ENCODE measurements around the gene CENPM. TPM values are rescaled to one million over a fixed set of nuclear protein-coding genes. Genes with fewer than 3 reads are reported as not detected.

The CENPM gene
- total RNA-seq, 1 donor from 2014 or later: 16.4 TPM

DNA sequence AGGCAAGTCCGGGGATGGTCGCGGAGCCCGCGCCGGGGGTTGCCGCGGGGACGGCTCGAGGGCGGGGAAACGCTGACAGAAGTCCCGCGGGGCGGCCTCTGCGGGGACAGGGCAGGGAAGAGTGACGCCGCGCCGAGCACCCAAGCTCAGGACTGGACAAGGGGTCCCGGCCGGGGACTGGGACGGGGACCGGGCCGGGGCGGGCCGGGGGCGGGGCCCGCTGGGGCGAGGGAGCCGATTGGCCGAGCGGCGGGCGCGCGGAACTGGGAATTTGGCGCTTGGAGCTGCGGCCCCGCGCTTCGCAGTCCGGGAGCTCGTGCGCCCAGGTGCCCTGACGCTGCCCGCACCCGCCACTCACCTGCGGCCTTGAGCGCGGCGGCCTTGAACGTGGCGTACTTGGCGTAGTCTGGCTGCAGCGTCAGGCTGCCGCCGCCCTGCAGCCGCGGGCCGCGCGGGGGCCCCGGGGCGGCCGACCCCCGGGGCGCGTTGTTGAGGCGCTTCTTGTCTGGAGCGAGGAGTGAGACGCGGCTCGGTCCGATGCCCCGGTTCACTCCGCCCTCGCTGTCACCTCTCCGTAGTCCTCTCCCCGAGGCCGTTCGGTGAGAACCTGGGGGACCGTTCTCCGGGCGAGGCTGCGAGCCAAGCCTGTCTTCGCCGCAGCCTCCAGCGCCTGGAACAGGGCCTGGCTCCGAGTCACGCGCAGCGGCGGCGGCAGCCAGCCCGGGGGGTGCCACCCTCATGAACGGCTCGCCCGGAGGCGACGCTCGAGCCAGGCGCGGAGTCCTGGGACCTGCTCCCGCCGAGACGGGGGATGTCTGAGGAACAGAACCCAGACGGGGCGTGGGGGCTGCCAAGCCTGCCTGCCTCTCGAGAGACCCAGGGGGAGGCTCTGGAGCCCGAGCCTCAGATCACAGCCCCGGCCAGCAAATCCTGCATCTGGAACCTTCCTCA lies 36.6 kb downstream of the CENPM start:
- Mint-ChIP-seq H3K4me1 (ENCODE audit: low read depth) (peaks cover 1% of the 10 kb centered on the region), H3K36me3 (ENCODE audit: insufficient read depth) (peaks cover 6% of the 10 kb centered on the region), H3K27me3 (peaks cover 39% of the 10 kb centered on the region), H3K27ac (no peak overlapping the region), H3K4me3 (ENCODE audit: low read depth) (no peak overlapping the region), H3K9me3 (ENCODE audit: low read depth) (no peaks in the 10 kb centered on the region)
- TF ChIP-seq, protein P1, sequence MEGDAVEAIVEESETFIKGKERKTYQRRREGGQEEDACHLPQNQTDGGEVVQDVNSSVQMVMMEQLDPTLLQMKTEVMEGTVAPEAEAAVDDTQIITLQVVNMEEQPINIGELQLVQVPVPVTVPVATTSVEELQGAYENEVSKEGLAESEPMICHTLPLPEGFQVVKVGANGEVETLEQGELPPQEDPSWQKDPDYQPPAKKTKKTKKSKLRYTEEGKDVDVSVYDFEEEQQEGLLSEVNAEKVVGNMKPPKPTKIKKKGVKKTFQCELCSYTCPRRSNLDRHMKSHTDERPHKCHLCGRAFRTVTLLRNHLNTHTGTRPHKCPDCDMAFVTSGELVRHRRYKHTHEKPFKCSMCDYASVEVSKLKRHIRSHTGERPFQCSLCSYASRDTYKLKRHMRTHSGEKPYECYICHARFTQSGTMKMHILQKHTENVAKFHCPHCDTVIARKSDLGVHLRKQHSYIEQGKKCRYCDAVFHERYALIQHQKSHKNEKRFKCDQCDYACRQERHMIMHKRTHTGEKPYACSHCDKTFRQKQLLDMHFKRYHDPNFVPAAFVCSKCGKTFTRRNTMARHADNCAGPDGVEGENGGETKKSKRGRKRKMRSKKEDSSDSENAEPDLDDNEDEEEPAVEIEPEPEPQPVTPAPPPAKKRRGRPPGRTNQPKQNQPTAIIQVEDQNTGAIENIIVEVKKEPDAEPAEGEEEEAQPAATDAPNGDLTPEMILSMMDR (IDR thresholded peaks at IDR 0.05; ENCODE audit: unreplicated experiment): no peak
- DNase-seq (ENCODE audit: low spot score, unreplicated experiment): no peak

DNA sequence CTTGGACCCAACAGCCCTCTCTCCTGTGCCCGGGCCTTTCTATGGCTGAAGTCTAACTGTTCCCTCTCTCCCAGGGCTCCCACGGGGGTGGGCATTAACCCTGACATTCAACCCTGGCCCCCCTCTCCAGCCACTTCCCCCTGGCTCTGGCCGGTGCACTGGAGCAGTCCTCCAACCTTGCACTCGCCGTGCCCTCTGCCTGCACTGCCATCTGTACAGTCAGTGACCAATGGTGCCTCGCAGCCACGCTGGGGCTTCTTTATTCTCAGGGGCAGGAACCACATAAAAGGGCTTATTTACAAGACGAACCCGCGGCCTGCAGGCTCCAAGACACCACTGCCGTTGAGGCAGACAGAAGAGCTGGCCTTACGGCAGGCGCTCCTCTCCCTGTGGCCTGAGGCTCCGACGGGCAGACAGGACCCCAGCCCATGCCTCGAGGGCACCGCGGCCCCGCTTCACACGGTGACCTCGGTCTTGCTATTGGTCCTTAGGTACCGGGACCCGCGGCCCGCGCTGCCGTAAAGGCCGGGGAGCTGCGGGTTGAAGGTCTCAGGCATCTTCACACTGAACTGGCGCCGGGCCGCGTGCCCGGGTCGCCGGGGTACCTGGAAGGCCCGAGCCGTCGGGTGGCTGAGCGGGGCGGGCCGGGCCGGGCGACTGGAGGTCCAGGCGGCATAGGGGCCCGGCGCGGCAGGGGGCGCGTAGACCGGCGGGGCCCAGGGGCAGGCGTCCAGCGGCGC lies 37.5 kb downstream of the CENPM start:
- peaks cover 1% of the 10 kb centered on the region for H3K4me1 Mint-ChIP-seq (ENCODE audit: low read depth)
- H3K9me3 Mint-ChIP-seq (ENCODE audit: low read depth): no peaks in the 10 kb centered on the region
- TF ChIP-seq, protein P1 (IDR thresholded peaks at IDR 0.05; ENCODE audit: unreplicated experiment): no peak
- H3K36me3 Mint-ChIP-seq (ENCODE audit: insufficient read depth): peaks cover 6% of the 10 kb centered on the region
- no peak overlapping the region for H3K4me3 Mint-ChIP-seq (ENCODE audit: low read depth)
- peaks cover 37% of the 10 kb centered on the region for H3K27me3 Mint-ChIP-seq
- no peak for DNase-seq (ENCODE audit: low spot score, unreplicated experiment)
- H3K27ac Mint-ChIP-seq: no peak overlapping the region

DNA sequence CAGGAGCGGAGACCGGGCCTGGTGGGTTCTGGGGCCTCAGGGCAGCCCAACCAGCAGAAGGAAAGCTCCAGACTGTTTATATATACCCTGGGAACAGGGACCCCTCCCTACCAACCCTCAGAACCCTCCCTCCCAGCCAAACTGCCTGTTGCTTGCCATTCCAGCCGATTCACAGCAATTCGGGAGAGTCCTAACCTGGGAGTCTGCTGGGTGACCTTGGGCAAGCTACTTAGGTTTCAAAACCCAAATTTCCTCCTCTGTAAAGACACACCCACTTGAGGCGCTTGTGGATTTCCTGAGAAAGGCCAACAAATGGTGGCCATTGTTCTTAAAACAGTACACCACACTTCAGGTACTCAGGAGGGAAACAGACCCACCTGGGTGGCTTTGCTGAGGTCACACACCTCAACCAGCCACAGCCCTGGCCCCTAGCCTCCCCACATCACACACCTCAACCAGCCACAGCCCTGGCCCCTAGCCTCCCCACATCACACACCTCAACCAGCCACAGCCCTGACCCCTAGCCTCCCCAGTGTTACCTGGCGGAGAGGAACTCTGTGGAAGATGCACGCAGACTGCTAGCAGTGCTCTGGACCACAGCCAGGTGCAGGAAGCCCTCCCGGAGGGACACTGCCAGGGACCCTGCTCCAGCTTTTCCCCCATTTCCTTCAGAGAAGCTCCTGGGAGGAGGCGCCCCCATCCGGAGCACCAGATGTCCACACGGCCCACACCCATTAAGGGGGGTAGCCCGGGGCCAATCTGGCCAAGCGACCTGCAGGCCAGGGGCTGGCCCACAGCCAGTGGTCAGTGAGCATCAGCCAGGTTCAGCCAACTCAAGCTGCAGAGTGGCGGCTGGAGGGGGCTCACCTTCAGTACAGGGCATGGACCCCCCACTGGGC lies 38.3 kb downstream of the CENPM start:
- no peak for DNase-seq (ENCODE audit: low spot score, unreplicated experiment)
- H3K36me3 Mint-ChIP-seq (ENCODE audit: insufficient read depth): peaks cover 9% of the 10 kb centered on the region
- H3K4me1 Mint-ChIP-seq (ENCODE audit: low read depth): peaks cover 1% of the 10 kb centered on the region
- H3K27ac Mint-ChIP-seq: no peak overlapping the region
- H3K27me3 Mint-ChIP-seq: peaks cover 37% of the 10 kb centered on the region
- no peak overlapping the region for H3K4me3 Mint-ChIP-seq (ENCODE audit: low read depth)
- H3K9me3 Mint-ChIP-seq (ENCODE audit: low read depth): no peaks in the 10 kb centered on the region
- TF ChIP-seq, protein P1 (IDR thresholded peaks at IDR 0.05; ENCODE audit: unreplicated experiment): no peak

DNA sequence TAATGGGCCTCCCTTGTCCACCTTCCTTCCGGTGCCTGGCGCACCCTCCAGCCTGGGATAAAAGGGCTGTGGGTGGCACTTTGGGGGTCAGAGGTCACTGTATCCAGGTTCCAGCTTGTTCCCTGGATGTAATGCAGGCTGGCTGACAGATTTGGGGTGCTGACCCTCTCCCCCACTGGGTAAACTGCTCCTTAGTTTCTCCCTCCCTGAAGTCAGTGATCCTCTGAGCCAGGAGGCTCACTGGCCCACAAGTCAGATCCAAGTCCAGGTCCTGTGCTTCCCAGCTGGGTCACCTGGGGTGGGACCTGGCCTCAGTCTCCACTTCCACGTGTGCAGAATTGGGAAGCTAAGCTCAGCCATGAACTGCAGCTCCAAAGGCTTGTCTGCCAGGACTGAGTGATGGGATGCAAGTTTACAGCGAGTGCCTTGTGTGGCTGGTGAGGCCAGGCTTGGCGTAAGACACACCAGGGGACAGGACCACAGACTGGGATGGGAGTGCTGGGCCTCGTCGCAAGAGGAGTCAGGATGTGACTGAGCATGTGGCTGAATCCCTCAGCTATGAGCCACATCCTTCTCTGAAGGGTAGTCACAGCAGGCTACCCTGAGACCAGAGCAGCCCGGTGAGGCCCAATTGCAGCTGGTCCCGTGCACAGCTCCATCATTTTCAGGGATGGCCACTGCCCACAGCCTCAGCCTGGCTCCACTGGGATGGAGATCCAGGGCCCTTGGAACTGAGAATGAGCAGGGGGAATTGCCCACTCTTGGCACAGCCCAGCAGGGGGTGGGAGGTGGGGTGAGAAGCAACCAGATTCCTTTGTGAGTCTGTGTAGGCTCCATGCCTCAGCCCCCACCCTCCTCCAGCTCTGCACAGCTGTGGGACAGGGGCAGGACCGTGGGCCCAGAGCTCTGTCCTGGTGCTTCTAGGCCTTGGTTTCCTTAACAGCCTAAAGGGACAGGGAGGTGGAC lies 39.2 kb downstream of the CENPM start:
- H3K4me1 Mint-ChIP-seq (ENCODE audit: low read depth): no peaks in the 10 kb centered on the region
- no peak overlapping the region for H3K27ac Mint-ChIP-seq
- H3K9me3 Mint-ChIP-seq (ENCODE audit: low read depth): no peaks in the 10 kb centered on the region
- H3K4me3 Mint-ChIP-seq (ENCODE audit: low read depth): no peak overlapping the region
- TF ChIP-seq, protein P1 (IDR thresholded peaks at IDR 0.05; ENCODE audit: unreplicated experiment): no peak
- no peak for DNase-seq (ENCODE audit: low spot score, unreplicated experiment)
- peaks cover 9% of the 10 kb centered on the region for H3K36me3 Mint-ChIP-seq (ENCODE audit: insufficient read depth)
- peaks cover 29% of the 10 kb centered on the region for H3K27me3 Mint-ChIP-seq
